Hair follicular keratinocyte (primary cell): ENCODE measurements around the gene ABCC4. TPM values are rescaled to one million over a fixed set of nuclear protein-coding genes. Genes with fewer than 3 reads are reported as not detected.

Experiments used
- total RNA-seq: library from RNA; depleted of rRNA; stranded (reverse); fragments of >200 nt; gene quantifications from 2 replicates; pipeline ENCODE4 v1.2.3, GENCODE V29; 2015

ABCC4 gene
- total RNA-seq, result 6.8 and 7.3 TPM in 2 replicates

GRCh38 chr13:95301183-95301967 is at the start of gene ABCC4:
Gene ABCC4, minus strand, starts transcription at chr13:95301451. Its CDS starts 137 bp downstream, at chr13:95301314.

